HG02610 (cell line): ENCODE results near the gene GPR183.

Experiments used
- ATAC-seq: cut with Tn5 transposase; IDR thresholded peaks from one replicate; pipeline ENCODE4 v1.9.1; 2021; ENCODE audit warnings: mild to moderate bottlenecking, moderate library complexity; ENCODE audit not compliant: unreplicated experiment

GPR183 gene

DNA sequence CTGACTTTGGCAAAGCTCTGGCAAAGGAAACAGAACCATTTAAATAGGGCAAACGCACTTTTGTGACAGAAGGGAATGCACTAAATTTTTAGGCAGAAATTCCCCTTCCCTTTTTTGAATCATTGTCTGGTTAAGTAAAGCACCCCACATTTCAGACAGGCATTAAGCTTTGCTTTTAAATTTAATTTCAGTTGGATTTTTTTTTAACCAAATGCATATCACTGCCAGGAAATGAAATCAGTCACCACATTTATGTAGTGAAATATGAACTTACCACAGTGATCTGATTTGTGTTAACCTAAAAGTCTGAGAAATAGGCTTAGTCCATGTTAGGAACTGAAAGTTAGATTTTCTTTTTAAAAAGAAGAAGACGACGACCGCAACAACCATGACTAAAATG lies 10.8 kb downstream of the GPR183 start:
- ATAC-seq, result no peak

DNA sequence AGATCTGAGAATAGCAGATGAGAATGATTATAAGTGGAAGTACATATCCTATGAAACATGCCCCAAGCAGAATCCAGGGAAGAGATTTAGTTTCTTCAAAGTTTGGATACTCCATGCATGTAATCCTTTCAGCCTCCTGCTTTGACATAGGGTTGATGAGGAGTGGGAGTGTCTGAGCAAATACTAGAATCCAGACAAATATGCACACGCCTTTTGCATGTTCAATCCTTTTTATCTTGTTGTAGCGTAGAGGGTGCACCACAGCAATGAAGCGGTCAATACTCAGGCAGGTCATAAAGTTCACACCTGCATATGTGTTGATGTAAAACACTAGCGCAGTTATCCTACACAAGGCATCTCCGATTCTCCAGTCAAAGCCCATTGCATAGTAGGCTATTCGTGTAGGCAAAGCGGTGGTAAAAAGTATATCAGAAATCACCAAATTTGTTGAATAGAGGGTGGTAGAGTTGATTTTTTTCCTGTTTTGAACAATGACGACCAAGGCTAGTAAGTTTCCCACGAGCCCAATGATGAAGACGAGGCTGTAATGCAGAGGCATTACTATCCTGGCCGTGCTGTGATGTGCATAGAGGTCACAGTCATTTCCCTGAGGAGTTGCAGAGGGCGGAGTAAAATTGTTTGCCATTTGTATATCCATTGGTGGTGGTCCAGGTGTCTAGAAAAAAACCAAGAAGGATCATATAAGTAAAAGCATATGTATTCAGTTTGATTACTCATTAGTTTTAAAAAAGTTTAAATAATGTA lies 11.5 kb downstream of the GPR183 start:
- no peak for ATAC-seq

DNA sequence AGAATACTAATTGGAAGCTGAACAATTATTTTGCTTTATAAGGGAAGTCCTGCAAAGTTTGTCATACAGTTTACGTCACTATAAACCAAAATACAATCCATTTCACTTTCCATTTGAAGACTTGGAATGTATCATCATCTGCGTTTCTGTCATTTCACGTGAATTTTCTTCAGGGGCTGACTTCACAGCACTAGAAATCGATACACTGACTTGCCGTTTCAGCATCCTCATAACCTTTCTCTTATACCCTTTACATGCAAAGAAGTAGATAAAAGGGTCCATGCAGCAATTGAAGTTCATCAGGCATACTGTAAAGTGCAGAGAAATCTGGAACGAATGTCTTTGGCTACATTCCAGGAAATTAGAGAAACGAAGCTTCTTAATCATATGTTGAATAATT lies 12.2 kb downstream of the GPR183 start:
- ATAC-seq, result no peak

DNA sequence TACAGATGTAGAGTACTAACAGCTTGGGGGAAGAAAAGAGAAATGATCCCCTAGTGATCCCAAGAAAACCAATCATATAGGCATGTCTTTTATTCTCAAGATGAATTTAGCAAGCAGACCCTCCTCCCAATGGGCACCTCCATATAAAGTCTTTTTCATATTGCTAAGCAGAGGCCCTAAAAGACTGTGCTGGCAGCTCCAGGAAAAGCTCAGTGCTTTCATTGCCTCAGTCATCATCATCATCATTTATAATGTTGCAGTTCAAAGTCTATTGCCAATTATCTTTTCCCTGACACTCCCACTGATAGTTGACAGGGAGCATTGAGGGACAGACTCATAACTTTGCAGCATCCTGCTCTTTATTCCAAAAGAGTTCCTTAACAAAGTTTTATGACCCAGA lies 13.0 kb downstream of the GPR183 start:
- ATAC-seq, result no peak

DNA sequence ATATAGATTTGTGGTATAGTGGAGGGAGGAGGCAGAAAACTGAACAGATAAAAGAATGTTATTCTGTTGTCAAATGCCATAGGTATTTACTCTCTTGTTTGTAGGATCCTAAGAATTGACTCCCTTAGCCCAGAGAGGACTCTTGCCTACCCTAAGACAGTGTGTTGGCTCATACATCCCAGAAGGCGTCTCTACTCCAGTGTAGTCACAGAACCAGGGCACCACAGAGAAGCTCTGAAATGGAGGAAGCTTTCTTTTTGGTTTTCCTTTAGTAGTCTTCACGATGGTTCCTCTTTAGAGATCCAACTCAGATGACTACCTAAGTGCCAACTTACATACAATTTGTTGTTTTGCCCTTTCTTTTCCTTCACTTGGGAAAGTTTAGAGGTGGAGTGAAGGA lies 14.0 kb downstream of the GPR183 start:
- ATAC-seq, result no peak

- ATAC-seq, result no peak
Measured at GRCh38 chr13:99290894-99291293, 16.3 kb downstream of the GPR183 start.

DNA sequence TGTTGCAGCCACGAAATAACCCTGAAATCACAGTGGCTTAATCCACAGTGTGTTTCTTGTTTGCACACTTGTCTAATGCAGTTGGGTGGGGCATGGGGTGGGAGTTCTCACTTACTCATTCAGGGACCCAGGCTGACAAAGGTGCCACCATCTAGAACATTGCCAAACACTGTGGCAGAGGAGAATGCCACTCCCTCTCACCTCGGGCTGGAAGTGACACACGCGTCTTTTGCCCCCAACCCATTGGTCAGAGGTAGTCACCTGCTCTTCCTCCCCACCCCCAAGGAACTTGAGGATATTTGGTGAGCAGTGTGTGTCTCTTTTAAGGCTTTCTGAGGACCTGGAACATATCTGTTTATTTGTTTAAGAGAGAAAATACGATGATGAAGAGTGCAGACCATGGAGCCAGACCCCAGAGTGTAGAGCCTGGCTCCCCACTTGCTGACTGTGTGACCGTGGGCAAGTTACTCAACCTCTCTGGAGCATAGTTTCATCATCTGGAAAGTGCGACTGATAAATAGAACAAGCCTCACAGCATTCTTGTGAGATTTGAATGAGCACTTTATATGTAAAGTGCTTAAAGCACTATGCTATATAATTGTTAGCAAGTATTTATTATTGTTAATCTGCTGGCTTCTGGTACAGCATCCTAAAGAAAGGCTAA lies 17.4 kb downstream of the GPR183 start:
- ATAC-seq, result no peak

- no peak for ATAC-seq
Measured at GRCh38 chr13:99289271-99289670, 17.9 kb downstream of the GPR183 start.

DNA sequence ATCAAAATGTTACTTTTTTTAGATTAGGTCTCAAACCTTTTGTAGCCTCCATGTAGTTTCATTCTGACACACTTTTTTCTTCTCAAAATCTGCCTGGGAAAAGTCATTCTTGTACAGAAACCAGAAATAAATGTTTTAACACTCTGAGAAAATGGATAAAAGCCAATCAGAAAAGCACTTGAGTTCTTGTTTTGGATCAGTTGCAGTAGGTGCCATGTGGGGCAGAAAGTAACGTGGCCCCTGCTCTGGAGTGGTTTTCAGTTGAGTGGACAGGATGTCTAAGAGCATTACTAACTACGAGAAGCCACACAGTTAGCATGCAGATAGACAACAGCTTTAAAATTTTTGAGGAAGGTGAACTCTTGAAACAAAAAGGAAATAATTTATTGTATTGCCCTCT lies 19.1 kb downstream of the GPR183 start:
- peak; percentile 93 for ATAC-seq

DNA sequence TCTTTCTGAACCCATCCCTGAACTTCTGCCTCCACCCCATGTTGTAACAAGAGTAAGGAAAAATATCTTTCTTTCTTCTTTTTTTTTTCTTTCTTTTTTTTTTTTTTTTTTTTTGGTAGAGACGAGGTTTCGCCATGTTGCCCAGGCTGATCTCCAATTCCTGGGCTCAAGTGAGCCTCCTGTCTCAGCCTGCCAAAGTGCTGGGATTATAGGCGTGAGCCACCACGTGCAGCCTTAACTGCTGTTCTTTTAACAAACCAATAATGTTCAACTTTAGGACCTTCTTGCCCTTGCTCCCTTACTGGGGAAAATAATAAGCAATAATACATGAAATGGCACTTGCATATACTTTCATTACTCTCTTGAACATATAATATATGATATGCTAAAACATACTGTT lies 19.6 kb downstream of the GPR183 start:
- no peak for ATAC-seq

GRCh38 chr13:99285432-99286182 lies 21.6 kb downstream of the GPR183 start:
- no peak for ATAC-seq

- peak; percentile 60 for ATAC-seq
Measured at GRCh38 chr13:99282264-99283231, 24.7 kb downstream of the GPR183 start.

DNA sequence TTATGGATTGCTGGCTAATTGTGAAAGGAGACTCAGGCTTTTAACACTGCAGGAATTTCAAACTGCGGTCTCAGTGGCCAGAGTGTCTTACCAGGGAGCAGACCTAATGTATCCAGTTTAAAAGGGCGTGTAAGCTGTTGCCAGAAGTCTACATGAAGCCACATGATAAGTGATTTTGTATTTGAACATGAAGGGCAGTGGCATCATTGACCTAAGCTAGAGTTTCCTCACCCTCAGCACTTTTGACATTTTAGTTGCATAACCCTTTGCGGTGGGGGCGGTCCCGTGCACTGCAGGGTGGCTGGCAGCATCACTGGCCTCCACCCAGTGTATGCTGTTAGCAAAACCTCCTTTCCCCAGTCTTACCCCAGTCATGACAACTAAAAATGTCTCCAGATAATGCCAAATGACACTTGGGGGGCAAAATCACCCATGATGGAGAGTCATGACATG lies 25.4 kb downstream of the GPR183 start:
- ATAC-seq, result peak; percentile 75

- ATAC-seq, result no peak
Measured at GRCh38 chr13:99280166-99280565, 27.0 kb downstream of the GPR183 start.

DNA sequence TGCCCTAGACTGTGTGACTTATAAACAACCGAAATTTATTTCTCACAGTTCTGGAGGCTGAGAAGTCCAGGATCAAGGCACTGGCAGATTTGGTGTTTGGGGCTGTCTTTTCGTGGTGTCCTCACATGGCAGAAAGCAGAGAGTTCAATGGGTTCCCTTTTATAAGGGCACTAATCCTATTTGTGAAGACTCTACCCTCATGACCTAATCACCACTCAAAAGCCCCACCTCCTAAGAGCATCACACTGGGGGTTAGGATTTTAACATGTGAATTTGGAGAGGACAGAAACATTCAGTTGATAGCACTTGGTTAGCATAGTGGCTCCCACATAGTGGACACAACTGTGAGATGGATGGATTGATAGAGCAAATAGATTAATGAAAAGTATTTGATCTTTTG lies 27.6 kb downstream of the GPR183 start:
- no peak for ATAC-seq

GRCh38 chr13:99278843-99279242 lies 28.4 kb downstream of the GPR183 start:
- no peak for ATAC-seq

- no peak for ATAC-seq
Measured at GRCh38 chr13:99278200-99278599, 29.0 kb downstream of the GPR183 start.

DNA sequence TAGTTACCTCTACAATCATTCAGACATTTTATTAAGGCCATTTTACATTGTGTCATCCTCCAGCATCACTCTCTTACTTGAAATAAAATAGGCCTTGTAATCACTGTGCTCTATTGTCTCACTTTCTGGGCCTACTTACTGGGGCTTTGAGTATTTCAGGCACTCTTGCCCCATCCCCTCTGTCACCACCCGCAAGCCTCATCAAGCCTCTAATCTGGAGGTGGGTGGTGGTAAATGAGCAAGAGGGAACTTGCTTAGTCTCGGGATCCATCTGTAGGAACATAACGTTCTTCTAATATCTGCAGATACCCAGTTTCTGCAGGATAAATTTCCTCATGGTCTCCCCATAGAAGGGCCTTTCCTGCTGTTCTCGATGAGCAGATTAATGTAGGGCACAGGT lies 29.6 kb downstream of the GPR183 start:
- no peak for ATAC-seq

DNA sequence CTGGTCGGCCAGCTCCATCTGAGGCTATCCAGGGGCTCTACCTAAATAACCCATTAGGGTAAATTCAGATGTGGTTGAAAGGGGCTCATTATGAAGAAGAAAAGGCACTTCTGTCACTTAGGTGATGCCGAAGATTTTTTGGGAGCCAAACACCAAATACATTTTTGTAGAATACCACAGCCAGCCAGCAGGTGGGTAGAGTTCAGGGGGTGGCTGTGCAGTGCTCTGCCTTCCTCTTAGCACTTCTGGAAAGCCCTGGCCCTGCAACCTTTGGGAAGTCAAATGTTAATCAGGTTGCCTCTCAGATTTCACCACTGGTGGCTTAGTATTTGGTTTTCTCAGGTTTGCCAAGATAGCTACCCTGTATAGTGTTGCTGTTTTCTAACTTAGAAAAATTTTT lies 30.5 kb downstream of the GPR183 start:
- no peak for ATAC-seq

DNA sequence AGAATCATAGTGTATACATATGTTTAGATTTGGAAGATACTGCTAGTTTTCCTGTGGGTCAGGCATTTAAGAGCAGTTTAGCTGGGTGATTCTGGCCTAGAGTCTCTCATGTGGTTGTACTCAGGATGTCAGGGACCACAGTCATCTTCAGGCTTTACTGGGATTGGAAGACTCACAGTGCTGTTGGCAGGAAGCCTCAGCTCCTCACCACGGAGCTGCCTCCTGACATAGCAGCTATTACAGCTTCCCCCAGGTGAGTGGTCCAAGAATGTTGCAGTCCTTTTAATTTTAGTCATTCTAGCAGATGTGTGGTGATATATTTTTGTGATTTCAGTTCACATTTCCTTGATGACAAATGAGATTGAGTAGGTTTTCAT lies 32.1 kb downstream of the GPR183 start:
- ATAC-seq, result peak; percentile 60

GRCh38 chr13:99273128-99273527 lies 34.1 kb downstream of the GPR183 start:
- ATAC-seq, result no peak
